Neural progenitor cell (in vitro differentiated cells): Measurements from ENCODE around the gene ZMAT5. TPM values are rescaled to one million over a fixed set of nuclear protein-coding genes. Genes with fewer than 3 reads are reported as not detected.

Experiments
- DNase-seq: peaks from one replicate; pipeline ENCODE4 v3.0.0-alpha.2; 2016; ENCODE audit warnings: low spot score
- H2AFZ ChIP-seq: fragments of 200-600 bp; sonication (generic); replicated peaks from 2 replicates; pipeline ENCODE4 v1.6.1; 2016; ENCODE audit warnings: antibody characterized with exemption
- H3F3A ChIP-seq: fragments of 200-600 bp; sonication (generic); 2 replicates; pipeline ENCODE4 v1.6.1; 2016; ENCODE audit warnings: antibody characterized with exemption, low read depth
- H3K27ac ChIP-seq: fragments of 200-600 bp; sonication (generic); 2 replicates; pipeline ENCODE4 v1.5.1; 2016; ENCODE audit warnings: mild to moderate bottlenecking
- H3K27me3 ChIP-seq: fragments of 200-600 bp; sonication (generic); 2 replicates; pipeline ENCODE4 v1.6.1; 2016; ENCODE audit warnings: mild to moderate bottlenecking, moderate library complexity
- H3K36me3 ChIP-seq: fragments of 200-600 bp; sonication (generic); 2 replicates; pipeline ENCODE4 v1.5.1; 2016
- H3K4me1 ChIP-seq: fragments of 200-600 bp; sonication (generic); 2 replicates; pipeline ENCODE4 v1.6.1; 2016; ENCODE audit warnings: mixed run types
- H3K4me2 ChIP-seq: fragments of 200-600 bp; sonication (generic); 2 replicates; pipeline ENCODE4 v1.6.1; 2016
- H3K4me3 ChIP-seq: fragments of 200-600 bp; sonication (generic); 2 replicates; pipeline ENCODE4 v1.5.1; 2016
- H3K79me2 ChIP-seq: fragments of 200-600 bp; sonication (generic); 2 replicates; pipeline ENCODE4 v1.6.1; 2016; ENCODE audit warnings: low read depth
- H3K9ac ChIP-seq: fragments of 200-600 bp; sonication (generic); 2 replicates; pipeline ENCODE4 v1.6.1; 2016
- H3K9me3 ChIP-seq: fragments of 200-600 bp; sonication (generic); 2 replicates; pipeline ENCODE4 v1.5.1; 2016; ENCODE audit warnings: low read depth
- H4K20me1 ChIP-seq: fragments of 200-600 bp; sonication (generic); 2 replicates; pipeline ENCODE4 v1.6.1; 2016; ENCODE audit warnings: low read depth
- H3K27ac Mint-ChIP-seq: 3 replicates; pipeline ENCODE4 v1.8.0; 2021; ENCODE audit warnings: mixed read lengths
- H3K27me3 Mint-ChIP-seq: 2 replicates; pipeline ENCODE4 v1.8.0; 2022; ENCODE audit warnings: low read depth, mild to moderate bottlenecking, inconsistent platforms, moderate library complexity, mixed read lengths; ENCODE audit not compliant: insufficient read depth
- H3K36me3 Mint-ChIP-seq: 3 replicates; pipeline ENCODE4 v1.8.0; 2021; ENCODE audit warnings: mixed read lengths
- H3K4me1 Mint-ChIP-seq: 3 replicates; pipeline ENCODE4 v1.8.0; 2021; ENCODE audit warnings: mixed read lengths
- H3K4me3 Mint-ChIP-seq: 3 replicates; pipeline ENCODE4 v1.8.0; 2021; ENCODE audit warnings: mild to moderate bottlenecking, moderate library complexity, mixed read lengths
- H3K9me3 Mint-ChIP-seq: 3 replicates; pipeline ENCODE4 v1.8.0; 2020; ENCODE audit warnings: mixed read lengths
- EZH2 ChIP-seq: fragments of 200-600 bp; sonication (generic); IDR thresholded peaks from 2 replicates; pipeline ENCODE4 v1.6.1; 2017; ENCODE audit warnings: antibody characterized with exemption, mild to moderate bottlenecking, moderate library complexity
- EZH2phosphoT487 ChIP-seq: fragments of 200-600 bp; sonication (generic); IDR thresholded peaks from 2 replicates; pipeline ENCODE4 v1.6.1; 2017; ENCODE audit warnings: antibody characterized with exemption
- total RNA-seq: library from RNA; depleted of rRNA; stranded (reverse); fragments of >200 nt; gene quantifications from 2 replicates; pipeline ENCODE4 v1.2.3, GENCODE V29; 2015; ENCODE audit warnings: low replicate concordance
- TF ChIP-seq, protein P1 (sequence below): fragments of 200-600 bp; sonication (generic); IDR thresholded peaks from 2 replicates; pipeline ENCODE4 v1.5.1; 2017; ENCODE audit warnings: antibody characterized with exemption, mild to moderate bottlenecking

Gene ZMAT5
- total RNA-seq, 1 donor from 2014 or later = 20.8 TPM

GRCh38 chr22:29753808-29754657 is 12.8 kb downstream of the ZMAT5 start:
- Histone ChIP-seq H3K4me2 (no peak overlapping the region), H3K79me2 (no peaks in the 10 kb centered on the region), H3K9ac (no peak overlapping the region), H3F3A (peaks cover 10% of the 10 kb centered on the region), H4K20me1 (peaks cover 21% of the 10 kb centered on the region), H3K27ac (no peak overlapping the region), H2AFZ (no peak overlapping the region), H3K4me1 (peaks cover 12% of the 10 kb centered on the region), H3K36me3 (no peaks in the 10 kb centered on the region), H3K9me3 (no peaks in the 10 kb centered on the region), H3K4me3 (no peak overlapping the region), H3K27me3 (no peaks in the 10 kb centered on the region)
- no peaks in the 10 kb centered on the region for H3K9me3 Mint-ChIP-seq
- H3K36me3 Mint-ChIP-seq = no peaks in the 10 kb centered on the region
- H3K4me3 Mint-ChIP-seq = no peak overlapping the region
- TF ChIP-seq EZH2phosphoT487 = no peak
- no peak for TF ChIP-seq EZH2
- TF ChIP-seq, protein P1, sequence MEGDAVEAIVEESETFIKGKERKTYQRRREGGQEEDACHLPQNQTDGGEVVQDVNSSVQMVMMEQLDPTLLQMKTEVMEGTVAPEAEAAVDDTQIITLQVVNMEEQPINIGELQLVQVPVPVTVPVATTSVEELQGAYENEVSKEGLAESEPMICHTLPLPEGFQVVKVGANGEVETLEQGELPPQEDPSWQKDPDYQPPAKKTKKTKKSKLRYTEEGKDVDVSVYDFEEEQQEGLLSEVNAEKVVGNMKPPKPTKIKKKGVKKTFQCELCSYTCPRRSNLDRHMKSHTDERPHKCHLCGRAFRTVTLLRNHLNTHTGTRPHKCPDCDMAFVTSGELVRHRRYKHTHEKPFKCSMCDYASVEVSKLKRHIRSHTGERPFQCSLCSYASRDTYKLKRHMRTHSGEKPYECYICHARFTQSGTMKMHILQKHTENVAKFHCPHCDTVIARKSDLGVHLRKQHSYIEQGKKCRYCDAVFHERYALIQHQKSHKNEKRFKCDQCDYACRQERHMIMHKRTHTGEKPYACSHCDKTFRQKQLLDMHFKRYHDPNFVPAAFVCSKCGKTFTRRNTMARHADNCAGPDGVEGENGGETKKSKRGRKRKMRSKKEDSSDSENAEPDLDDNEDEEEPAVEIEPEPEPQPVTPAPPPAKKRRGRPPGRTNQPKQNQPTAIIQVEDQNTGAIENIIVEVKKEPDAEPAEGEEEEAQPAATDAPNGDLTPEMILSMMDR = no peak
- H3K4me1 Mint-ChIP-seq = peaks cover 19% of the 10 kb centered on the region
- H3K27me3 Mint-ChIP-seq = peaks cover 11% of the 10 kb centered on the region
- peak overlapping the region; percentile 66 for H3K27ac Mint-ChIP-seq
- DNase-seq = no peak

- no peak overlapping the region for H3K4me3 ChIP-seq
- no peaks in the 10 kb centered on the region for H3K27me3 ChIP-seq
- H3K36me3 ChIP-seq = no peaks in the 10 kb centered on the region
- TF ChIP-seq, protein P1 = no peak
- TF ChIP-seq EZH2 (no peak), EZH2phosphoT487 (no peak)
- no peak overlapping the region for H3K4me2 ChIP-seq
- no peaks in the 10 kb centered on the region for H3K9me3 Mint-ChIP-seq
- H3F3A ChIP-seq = no peaks in the 10 kb centered on the region
- H3K27ac Mint-ChIP-seq = no peak overlapping the region
- peaks cover 9% of the 10 kb centered on the region for H3K27me3 Mint-ChIP-seq
- peaks cover 8% of the 10 kb centered on the region for H3K36me3 Mint-ChIP-seq
- H3K4me3 Mint-ChIP-seq = no peak overlapping the region
- H3K79me2 ChIP-seq = no peaks in the 10 kb centered on the region
- H3K4me1 Mint-ChIP-seq = peaks cover 7% of the 10 kb centered on the region
- H2AFZ ChIP-seq = no peak overlapping the region
- peaks cover 11% of the 10 kb centered on the region for H4K20me1 ChIP-seq
- no peak overlapping the region for H3K27ac ChIP-seq
- no peak for DNase-seq
- no peak overlapping the region for H3K9ac ChIP-seq
- no peaks in the 10 kb centered on the region for H3K4me1 ChIP-seq
- H3K9me3 ChIP-seq = no peaks in the 10 kb centered on the region
Observed at GRCh38 chr22:29751669-29752068, 15.1 kb downstream of the ZMAT5 start.

GRCh38 chr22:29750559-29751538 is 16.0 kb downstream of the ZMAT5 start:
- Histone ChIP-seq H3K27ac (no peak overlapping the region), H3K9me3 (no peaks in the 10 kb centered on the region), H3K36me3 (no peaks in the 10 kb centered on the region), H3K27me3 (no peaks in the 10 kb centered on the region), H2AFZ (no peak overlapping the region), H4K20me1 (peaks cover 11% of the 10 kb centered on the region), H3K9ac (no peak overlapping the region), H3K4me2 (no peak overlapping the region), H3K79me2 (no peaks in the 10 kb centered on the region), H3K4me1 (no peaks in the 10 kb centered on the region), H3K4me3 (no peak overlapping the region), H3F3A (no peaks in the 10 kb centered on the region)
- H3K4me3 Mint-ChIP-seq = no peak overlapping the region
- H3K4me1 Mint-ChIP-seq = peaks cover 6% of the 10 kb centered on the region
- H3K27me3 Mint-ChIP-seq = peaks cover 9% of the 10 kb centered on the region
- TF ChIP-seq EZH2phosphoT487 = no peak
- TF ChIP-seq, protein P1 = no peak
- no peak for TF ChIP-seq EZH2
- no peak for DNase-seq
- peaks cover 8% of the 10 kb centered on the region for H3K36me3 Mint-ChIP-seq
- no peak overlapping the region for H3K27ac Mint-ChIP-seq
- H3K9me3 Mint-ChIP-seq = no peaks in the 10 kb centered on the region
